Measurements from ENCODE around the gene PDE11A.

DNA sequence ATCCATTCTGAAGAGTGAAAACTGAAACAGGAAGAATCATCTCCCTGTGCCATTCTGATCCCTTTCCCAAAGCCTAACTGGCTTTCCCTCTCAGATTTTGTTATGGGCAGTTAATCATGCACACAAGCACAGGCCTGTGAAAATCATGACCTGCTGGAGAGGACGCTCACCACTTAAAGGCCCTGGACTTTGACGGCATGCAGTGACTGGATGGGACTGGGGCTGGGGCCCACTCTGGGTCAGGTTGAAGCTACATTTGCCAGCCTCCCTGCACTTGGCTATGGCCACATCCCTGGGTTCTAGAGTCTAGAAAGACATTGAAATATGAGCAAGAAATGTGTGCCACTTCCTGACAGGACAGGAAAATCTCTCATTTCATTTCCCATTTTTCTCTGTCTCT, 12.9 kb downstream of the PDE11A start:
- TF ChIP-seq LEF1 (IDR thresholded peaks at IDR 0.05; ENCODE audit: borderline replicate concordance), result no peak
- no peak for TF ChIP-seq SP1 (IDR thresholded peaks at IDR 0.05)
- no peak for TF ChIP-seq ELF4 (IDR thresholded peaks at IDR 0.05)
- no peak for TF ChIP-seq TARDBP (IDR thresholded peaks at IDR 0.05)
- no peak for TF ChIP-seq SUZ12 (IDR thresholded peaks at IDR 0.05)
- TF ChIP-seq FOXM1 (IDR thresholded peaks at IDR 0.05; ENCODE audit: borderline replicate concordance), result no peak
- TF ChIP-seq BHLHE40 (IDR thresholded peaks at IDR 0.05; ENCODE audit: borderline replicate concordance), result no peak
- no peak for TF ChIP-seq CTBP1 (IDR thresholded peaks at IDR 0.05; ENCODE audit: borderline replicate concordance)
- no peak for TF ChIP-seq HDGF (IDR thresholded peaks at IDR 0.05; ENCODE audit: borderline replicate concordance)
